Amniotic stem cell (primary cell): Measurements from ENCODE around the gene TPCN1.
A peak's percentile ranks its signal among the peaks of the same experiment; 100 is the strongest.

Experiments
- DNase-seq: peaks from one replicate; lab custom pipeline; 2025; lab: John Stamatoyannopoulos, UW

Gene TPCN1

DNA sequence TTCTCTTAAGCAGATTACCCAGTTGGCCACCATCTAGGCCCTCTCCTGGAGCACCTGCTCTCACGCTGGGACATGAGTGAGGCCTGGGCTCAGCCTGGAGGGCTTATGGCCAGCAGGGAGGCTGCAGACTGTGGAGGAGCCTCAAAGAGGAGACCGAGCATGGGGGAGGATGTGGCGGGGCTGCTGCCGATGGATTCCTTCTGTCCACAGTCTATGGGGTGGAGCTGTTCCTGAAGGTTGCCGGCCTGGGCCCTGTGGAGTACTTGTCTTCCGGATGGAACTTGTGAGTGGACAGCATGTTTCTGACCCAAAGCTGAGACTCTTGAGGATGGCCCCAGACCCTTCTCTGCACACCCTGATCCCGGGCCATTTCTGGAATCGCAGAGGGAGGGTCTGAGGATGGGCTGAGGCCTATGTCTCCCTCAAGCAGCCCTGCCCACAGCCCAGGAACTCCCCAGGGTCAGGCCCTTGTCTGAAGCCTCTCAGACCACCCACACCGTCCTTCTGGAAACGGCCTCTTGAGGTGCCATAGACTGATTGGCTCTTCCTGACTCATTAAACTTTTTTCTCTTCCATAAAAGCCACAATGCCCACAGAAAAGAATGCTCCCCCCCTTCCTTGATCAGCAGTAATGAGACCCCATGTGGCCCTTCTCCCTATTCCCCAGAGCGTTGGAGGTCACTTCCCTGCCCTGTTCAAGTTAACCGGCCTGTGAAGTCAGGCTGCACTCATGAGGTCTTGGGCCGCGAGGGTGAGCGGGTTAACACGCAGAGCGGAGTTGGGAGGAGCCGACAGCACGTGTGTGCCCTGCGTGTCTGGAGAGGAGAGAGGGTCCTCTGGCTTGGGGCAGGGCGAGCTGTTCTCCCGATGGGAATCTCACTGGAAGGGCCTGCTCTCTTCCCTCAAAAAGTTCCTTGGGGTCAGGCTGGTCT lies 64.7 kb downstream of the TPCN1 start:
- DNase-seq, result no peak

DNA sequence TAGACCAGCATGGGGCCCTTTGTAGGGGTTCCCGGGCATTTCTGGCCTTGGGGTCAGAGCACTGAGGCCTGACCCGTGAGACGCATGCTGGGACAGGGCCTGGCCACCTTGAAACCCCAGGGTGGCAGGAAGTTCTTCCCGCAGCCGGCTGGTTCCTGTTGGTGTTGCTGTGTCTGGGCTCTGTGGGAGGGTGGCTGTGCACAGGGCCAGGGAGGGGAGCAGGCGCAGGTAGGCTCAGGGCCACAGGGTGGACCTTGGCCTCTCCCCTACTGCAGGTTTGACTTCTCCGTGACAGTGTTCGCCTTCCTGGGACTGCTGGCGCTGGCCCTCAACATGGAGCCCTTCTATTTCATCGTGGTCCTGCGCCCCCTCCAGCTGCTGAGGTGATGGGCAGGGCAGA lies 65.4 kb downstream of the TPCN1 start:
- DNase-seq, result no peak

DNA sequence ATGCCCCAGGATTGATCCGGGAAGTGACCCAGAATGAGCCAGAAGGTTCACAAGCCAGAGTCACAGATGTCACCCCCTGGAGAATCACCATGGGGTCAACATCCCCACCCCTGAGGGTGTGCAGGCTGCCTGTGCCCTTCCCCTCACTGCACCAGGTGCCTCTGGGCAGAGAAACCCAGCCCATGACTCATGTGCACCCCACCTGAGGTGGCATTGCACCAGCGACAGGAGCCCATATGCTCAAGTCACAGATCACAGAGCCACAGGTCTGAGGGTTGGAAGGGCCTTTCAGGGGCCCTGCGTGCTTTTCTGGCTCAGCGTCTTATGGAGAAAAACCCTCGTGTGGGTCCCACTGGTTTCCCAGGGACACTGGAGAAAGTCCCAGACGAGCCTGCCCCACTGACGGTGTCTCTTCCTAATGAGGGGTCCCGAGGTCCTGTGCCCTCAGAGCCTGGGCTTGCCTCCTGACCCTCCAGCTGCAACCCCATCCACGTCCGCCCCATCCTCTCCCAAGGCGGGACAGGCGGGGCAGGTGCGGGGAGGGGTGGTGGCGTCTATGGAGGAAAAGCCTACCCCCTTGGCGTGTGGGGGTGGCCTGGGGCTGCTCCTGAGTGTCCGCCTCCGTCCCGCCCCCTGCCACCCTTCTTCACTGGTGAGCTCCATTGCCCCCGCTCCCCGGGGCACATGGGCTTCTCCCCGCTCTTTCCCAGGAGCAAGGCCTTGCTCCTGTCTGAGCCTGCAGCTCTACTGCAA lies 66.1 kb downstream of the TPCN1 start:
- DNase-seq, result no peak

- no peak for DNase-seq
Observed at GRCh38 chr12:113287899-113288282, 66.6 kb downstream of the TPCN1 start.

GRCh38 chr12:113289361-113289760 lies 68.1 kb downstream of the TPCN1 start:
- no peak for DNase-seq

DNA sequence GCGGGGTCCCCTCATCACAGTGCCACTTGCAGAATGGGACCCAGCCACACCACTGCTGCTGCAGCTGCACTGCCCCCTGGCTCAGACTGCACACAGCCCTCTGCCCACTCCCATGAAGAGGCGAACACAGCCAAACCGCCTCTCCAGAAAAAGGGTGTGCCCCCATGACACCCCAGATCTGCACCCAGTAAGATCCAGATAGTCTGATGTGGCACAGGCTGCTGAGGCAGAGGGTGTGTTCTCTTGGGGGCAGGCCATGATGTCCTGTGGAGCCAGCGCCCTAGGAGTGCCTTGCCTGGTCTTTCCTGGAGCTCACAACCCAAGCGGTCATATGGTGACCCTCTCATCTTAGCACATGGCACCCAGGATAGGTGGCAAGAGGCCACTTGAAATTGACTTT lies 69.2 kb downstream of the TPCN1 start:
- no peak for DNase-seq

GRCh38 chr12:113291586-113291985 lies 70.3 kb downstream of the TPCN1 start:
- DNase-seq, result no peak

- no peak for DNase-seq
Observed at GRCh38 chr12:113292091-113292490, 70.8 kb downstream of the TPCN1 start.

DNA sequence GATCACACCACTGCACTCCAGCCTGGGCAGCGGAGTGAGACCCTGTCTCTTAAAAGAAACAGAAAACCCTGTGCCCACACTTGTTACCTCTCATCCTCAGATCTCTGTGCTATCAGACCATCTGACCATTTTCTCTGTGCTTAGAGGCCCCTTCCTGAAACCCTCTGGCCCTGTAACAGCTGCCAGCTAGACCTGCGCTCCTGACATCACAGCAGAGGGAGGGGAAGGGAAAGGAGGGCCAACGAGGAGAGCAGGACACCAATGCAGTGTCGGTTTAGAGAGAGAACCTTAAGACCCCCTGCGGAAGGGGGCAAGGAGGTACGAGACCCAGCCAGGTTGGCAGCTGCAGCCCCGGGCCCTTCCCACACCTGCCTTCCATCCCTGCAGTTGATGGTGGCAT lies 71.3 kb downstream of the TPCN1 start:
- no peak for DNase-seq

GRCh38 chr12:113293100-113293499 lies 71.8 kb downstream of the TPCN1 start:
- no peak for DNase-seq

GRCh38 chr12:113295886-113296556 lies 74.8 kb downstream of the TPCN1 start:
- no peak for DNase-seq

- no peak for DNase-seq
Observed at GRCh38 chr12:113296557-113297213, 75.4 kb downstream of the TPCN1 start.

DNA sequence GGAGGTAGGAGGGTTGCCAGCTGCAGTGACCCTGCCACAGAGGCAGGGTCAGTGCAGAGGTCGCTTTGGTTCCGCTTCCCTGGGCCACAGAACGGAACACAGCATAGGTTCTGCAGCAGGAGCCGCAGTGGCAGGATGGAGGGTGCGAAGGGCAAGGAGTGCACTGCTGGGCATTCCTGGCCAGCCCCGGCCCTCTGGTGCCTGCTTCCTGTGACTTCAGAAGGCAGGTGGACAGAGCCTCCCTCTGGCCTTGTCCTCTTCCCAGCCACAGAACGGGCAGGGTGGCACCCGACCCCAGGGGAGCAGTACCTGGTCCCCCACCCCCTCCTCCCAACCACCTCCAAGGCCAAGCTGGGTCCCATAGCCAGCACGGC lies 75.9 kb downstream of the TPCN1 start:
- no peak for DNase-seq

DNA sequence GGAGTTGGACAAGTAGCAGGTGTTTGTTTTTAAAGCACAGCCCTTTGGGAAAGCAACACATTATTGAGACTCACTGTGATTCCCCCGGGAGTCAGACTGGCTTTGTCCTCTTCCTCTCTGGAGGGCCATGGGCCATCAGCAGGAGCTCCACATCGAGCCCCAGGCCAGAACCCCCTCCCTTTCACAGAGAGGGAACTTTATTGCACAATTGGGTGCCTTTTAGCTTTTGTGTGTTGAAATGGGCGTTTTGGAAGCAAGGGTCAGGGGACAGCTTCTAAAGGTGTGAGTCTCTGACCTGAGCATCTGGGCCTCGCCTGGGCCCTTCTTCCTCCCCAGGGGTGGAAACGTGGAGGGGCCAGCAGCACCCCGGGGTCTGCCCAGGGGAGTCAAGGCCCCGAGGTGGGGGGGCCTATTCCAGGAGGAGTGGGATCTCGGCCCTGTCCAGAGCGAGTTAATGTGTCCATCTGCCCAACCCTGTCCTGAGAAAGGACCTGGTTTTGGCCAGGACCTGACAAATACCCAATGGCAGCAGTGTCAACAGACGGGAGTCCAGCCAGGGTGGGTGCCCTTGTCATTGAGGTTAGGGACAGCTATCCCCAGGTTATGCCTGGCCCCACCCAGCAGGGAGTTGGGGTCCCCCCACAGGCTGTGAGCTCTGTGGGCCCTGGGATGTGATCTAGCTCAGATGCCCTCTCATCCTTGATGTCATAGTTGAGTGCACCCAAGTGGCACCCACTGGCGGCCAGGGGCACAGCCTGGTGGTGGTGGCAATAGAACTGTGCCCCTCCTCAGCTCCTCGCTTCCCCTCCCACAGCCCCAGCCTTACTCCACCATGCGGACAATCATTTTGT lies 76.6 kb downstream of the TPCN1 start:
- no peak for DNase-seq

- no peak for DNase-seq
Observed at GRCh38 chr12:113298472-113298817, 77.2 kb downstream of the TPCN1 start.

- no peak for DNase-seq
Observed at GRCh38 chr12:113298861-113299545, 77.7 kb downstream of the TPCN1 start.

- peak; percentile 39 for DNase-seq
Observed at GRCh38 chr12:113299619-113300237, 78.5 kb downstream of the TPCN1 start.

GRCh38 chr12:113301811-113302210 lies 80.5 kb downstream of the TPCN1 start:
- no peak for DNase-seq

DNA sequence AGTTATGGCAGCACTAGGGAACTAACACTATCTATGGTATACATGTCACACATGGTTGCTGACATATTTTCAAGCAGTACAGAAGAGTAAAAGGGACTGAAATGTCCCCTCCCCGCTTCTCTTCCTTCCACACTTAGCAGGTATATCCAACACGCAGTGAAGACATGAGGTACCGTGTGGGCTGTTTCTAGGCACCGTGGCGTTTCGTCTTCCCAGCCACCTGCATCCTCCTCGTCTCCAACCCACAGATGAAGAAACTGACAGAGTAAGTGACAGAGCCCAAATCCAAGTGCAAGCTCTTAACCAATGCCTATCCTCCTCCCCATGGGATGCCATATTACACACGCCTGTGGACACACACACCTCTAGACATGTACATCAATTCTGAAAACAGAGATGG lies 81.2 kb downstream of the TPCN1 start:
- DNase-seq, result no peak

DNA sequence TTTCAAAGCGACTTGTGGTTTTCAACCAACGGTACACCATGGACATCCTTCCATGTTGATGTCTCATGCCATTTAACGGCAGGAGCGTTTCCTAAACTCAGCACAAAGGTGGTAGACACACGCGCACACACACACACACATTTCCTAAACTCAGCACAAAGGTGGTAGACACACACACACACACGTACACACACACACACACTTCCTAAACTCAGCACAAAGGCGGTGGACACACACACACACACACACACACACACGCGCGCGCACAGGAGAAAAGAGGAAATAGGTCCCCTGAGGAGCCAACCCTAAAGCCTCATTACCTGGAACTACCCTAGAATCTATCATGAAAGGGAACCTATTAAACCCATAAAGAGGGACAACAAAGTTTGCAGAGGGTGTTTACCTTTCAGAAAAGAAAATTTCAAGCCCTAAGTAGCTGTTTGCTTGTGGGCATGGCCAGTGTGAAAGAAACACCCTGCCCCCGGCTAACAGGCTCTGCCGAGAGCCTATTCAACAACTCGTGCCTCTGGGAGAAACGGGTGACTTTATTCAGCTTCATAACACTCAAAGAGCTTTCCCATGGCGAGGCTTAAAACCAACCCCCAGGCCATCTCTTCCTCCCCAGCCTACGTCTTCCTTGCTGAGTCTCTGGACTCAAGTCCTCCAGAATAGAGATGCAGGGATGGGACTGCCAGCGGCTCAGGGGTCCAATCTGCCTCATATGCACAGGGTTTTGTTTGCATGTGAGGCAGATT lies 81.8 kb downstream of the TPCN1 start:
- no peak for DNase-seq
